ENCODE results near the gene USP49.

DNA sequence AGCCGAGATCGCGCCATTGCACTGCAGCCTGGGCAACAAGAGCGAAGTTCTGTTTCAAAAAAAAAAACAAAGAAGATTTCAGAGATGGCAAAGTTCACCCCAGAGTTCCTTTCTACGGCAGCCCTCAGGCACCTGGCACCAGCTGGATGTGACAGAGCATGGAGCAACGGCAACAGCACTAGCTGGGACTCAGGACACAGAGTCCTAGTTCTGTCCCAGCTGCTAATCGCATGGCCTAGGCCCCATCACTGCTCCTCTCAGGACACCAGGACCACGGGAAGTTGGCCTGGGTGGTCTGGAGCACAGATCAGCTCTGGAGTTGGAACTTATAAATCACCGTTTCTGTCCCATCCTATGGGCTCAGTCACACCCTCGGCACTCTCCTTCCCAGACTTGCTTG, 149.1 kb downstream of the USP49 start:
- TF ChIP-seq CTCF (IDR thresholded peaks at IDR 0.05) (no peak), EP300 (IDR thresholded peaks at IDR 0.05) (no peak), POLR2AphosphoS5 (IDR thresholded peaks at IDR 0.05) (no peak), POLR2A (IDR thresholded peaks at IDR 0.05) (no peak)
